ENCODE measurements around the gene HPN. TPM values are rescaled to one million over a fixed set of nuclear protein-coding genes. Genes with fewer than 3 reads are reported as not detected.

Gene HPN
- total and polyA plus RNA-seq, 2 donors from 2014 or later = 134 to 331 TPM

DNA sequence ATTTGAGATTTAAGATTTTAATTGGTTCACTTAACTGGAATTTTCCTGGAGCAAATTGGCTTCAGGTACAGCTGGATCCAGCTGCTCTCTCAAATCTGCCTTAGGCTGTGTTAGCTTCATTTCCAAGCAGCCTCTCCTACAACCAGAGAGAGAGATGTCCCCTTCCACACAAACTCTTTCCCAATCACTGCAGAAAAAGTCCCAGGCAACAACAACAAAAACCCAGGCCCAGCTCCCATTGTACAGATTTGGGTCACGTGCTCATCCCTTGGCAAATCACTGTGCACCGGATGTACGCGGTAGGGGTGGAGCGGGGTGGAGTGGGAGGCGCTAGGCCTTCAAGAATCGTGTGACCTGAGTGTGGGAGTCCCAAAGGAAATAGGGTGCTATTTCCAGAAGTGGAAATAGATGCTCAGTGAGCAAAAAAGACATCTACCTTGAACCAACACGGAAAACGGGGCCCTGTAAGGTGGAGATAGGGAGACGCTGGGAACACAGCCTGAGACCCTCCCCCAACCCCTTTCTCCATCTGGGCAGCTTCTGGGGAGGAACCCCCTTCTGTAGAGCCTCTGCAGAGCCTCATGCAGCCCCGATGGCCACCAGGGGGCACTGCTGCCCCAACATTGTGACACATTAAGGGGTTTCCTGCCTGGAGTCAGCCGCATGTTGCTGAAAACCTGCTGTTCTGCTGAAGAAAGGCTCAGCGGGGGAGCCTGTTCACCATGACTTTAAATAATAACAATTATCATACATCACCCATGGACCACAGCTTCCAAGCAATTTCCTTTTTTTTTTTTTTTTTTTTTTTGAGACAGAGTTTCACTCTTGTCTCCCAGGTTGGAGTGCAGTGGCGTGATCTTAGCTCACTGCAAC, 25.4 kb downstream of the HPN start:
- DNase-seq (peak; percentile 90 to 94 (median 92)), FAIRE-seq (no peak)
- Histone ChIP-seq H3K4me3 (ENCODE audit: low read length in 3 of 3) (no peak overlapping the region), H3K36me3 (ENCODE audit: control insufficient read depth in 2 of 3, insufficient read depth in 3 of 3, low read length in 3 of 3) (peaks cover 0 to 5% (median 0%) of the 10 kb centered on the region in 3 donors), H3K27me3 (ENCODE audit: control insufficient read depth, insufficient read depth, low read length) (no peaks in the 10 kb centered on the region), H3K27ac (ENCODE audit: low read depth in 2 of 2, low read length in 2 of 2) (no peak overlapping the region), H3K9ac (ENCODE audit: low read length in 3 of 3) (no peak overlapping the region), H3K4me1 (ENCODE audit: control insufficient read depth in 2 of 3, insufficient read depth in 2 of 3, low read depth in 1 of 3, low read length in 3 of 3) (peaks cover 0 to 3% (median 0%) of the 10 kb centered on the region in 3 donors), H3K9me3 (ENCODE audit: control insufficient read depth in 2 of 3, insufficient read depth in 1 of 3, low read length in 3 of 3) (peaks cover 0 to 4% (median 3%) of the 10 kb centered on the region in 3 donors)
- intact Hi-C loops (cut with DNase I) = no loop called here
- TF ChIP-seq, protein P1, sequence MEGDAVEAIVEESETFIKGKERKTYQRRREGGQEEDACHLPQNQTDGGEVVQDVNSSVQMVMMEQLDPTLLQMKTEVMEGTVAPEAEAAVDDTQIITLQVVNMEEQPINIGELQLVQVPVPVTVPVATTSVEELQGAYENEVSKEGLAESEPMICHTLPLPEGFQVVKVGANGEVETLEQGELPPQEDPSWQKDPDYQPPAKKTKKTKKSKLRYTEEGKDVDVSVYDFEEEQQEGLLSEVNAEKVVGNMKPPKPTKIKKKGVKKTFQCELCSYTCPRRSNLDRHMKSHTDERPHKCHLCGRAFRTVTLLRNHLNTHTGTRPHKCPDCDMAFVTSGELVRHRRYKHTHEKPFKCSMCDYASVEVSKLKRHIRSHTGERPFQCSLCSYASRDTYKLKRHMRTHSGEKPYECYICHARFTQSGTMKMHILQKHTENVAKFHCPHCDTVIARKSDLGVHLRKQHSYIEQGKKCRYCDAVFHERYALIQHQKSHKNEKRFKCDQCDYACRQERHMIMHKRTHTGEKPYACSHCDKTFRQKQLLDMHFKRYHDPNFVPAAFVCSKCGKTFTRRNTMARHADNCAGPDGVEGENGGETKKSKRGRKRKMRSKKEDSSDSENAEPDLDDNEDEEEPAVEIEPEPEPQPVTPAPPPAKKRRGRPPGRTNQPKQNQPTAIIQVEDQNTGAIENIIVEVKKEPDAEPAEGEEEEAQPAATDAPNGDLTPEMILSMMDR (IDR thresholded peaks at IDR 0.05; ENCODE audit: borderline replicate concordance, extremely low read depth, insufficient read depth) = peak; percentile 83

DNA sequence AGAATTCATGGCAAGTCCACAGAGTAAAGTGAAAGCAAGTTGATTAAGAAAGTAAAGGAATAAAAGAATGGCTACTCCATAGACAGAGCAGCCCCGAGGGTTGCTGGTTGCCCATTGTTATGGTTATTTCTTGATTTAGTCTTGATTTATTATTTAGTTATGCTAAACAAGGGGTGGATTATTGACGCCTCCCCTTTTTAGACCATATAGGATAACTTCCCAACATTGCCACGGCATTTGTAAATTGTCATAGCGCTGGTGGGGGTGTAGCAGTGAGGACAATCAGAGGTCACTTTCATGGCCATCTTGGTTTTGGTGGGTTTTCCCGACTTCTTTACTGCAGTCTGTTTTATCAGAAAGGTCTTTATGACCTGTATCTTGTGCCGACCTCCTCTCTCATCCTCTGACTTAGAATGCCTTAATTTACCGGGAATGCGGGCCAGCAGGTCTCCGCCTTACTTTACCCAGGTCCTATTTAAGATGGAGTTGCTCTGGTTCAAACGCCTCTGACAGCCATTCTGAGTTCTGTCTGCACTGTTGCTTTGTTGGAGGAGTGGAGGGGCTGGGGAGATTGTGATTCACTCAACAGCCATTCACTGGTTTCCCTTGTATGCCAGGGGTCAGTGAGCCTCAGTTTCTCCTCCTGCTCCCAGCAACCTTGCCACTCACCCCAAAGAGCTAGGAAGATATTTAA, 27.6 kb downstream of the HPN start:
- Histone ChIP-seq H3K9me3 (ENCODE audit: control insufficient read depth in 2 of 3, insufficient read depth in 1 of 3, low read length in 3 of 3) (peaks cover 0 to 4% (median 3%) of the 10 kb centered on the region in 3 donors), H3K36me3 (ENCODE audit: control insufficient read depth in 2 of 3, insufficient read depth in 3 of 3, low read length in 3 of 3) (no peaks in the 10 kb centered on the region), H3K27me3 (ENCODE audit: control insufficient read depth, insufficient read depth, low read length) (no peaks in the 10 kb centered on the region), H3K4me3 (ENCODE audit: low read length in 3 of 3) (no peak overlapping the region), H3K27ac (ENCODE audit: low read depth in 2 of 2, low read length in 2 of 2) (no peak overlapping the region), H3K4me1 (ENCODE audit: control insufficient read depth in 2 of 3, insufficient read depth in 2 of 3, low read depth in 1 of 3, low read length in 3 of 3) (peaks cover 0 to 3% (median 0%) of the 10 kb centered on the region in 3 donors), H3K9ac (ENCODE audit: low read length in 3 of 3) (no peak overlapping the region)
- DNase-seq = peak in 1 of 5 donors; percentile 28
- FAIRE-seq = no peak
- intact Hi-C loops (cut with DNase I) = no loop called here
- TF ChIP-seq, protein P1 (IDR thresholded peaks at IDR 0.05; ENCODE audit: borderline replicate concordance, extremely low read depth, insufficient read depth) = no peak

DNA sequence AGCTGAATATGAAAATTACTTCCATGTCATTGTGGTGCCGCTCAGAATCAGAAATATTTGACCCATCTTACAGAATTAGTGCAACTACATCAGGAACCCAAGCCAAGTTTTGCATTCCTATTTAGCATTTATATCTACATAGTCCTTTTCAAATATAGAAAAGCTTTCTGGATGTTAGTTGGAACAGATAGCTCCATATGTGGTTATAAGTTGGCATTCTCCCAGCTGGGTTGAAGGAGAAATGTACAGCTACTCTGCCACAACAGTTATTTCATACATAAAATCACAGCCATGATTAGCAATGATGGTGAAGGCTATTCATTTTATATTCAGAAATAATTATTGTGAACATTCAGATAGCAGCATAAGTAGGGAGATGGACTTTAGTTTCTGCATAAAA, 28.2 kb downstream of the HPN start:
- FAIRE-seq = no peak
- Histone ChIP-seq H3K27ac (ENCODE audit: low read depth in 2 of 2, low read length in 2 of 2) (no peak overlapping the region), H3K36me3 (ENCODE audit: control insufficient read depth in 2 of 3, insufficient read depth in 3 of 3, low read length in 3 of 3) (no peaks in the 10 kb centered on the region), H3K4me3 (ENCODE audit: low read length in 3 of 3) (no peak overlapping the region), H3K27me3 (ENCODE audit: control insufficient read depth, insufficient read depth, low read length) (no peaks in the 10 kb centered on the region), H3K9ac (ENCODE audit: low read length in 3 of 3) (no peak overlapping the region), H3K4me1 (ENCODE audit: control insufficient read depth in 2 of 3, insufficient read depth in 2 of 3, low read depth in 1 of 3, low read length in 3 of 3) (peaks cover 0 to 3% (median 0%) of the 10 kb centered on the region in 3 donors), H3K9me3 (ENCODE audit: control insufficient read depth in 2 of 3, insufficient read depth in 1 of 3, low read length in 3 of 3) (peaks cover 0 to 4% (median 3%) of the 10 kb centered on the region in 3 donors)
- TF ChIP-seq, protein P1 (IDR thresholded peaks at IDR 0.05; ENCODE audit: borderline replicate concordance, extremely low read depth, insufficient read depth) = no peak
- DNase-seq = no peak
- intact Hi-C loops (cut with DNase I) = no loop called here
